ENCODE data around the gene RASA1. TPM values are rescaled to one million over a fixed set of nuclear protein-coding genes. Genes with fewer than 3 reads are reported as not detected.

RASA1 gene
- total RNA-seq, 2 experiments from 2014 or later: 17.0 to 21.1 TPM

DNA sequence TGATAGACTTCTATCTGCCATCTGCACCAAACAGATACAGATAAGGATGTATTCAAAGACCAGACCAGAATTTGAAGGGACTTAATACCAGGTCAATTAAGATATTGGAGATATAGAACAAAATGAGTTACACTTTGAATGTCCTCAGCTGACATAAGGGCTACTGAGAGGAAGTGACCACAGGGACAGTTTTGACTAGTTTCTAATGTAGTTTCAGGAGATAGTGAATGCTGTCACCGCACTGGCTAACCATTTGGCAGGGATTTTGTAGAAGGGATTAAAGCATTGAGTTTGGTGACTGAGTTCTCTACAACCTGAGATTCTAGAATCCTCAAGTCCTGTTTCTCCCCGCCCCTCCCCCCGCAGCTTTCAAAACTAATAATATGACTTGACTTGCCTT is 122.4 kb downstream of the RASA1 start:
- H3K9me3 Mint-ChIP-seq: no peaks in the 10 kb centered on the region
- peaks cover 12% of the 10 kb centered on the region for H3K4me1 Mint-ChIP-seq
- no peak overlapping the region for H3K4me3 Mint-ChIP-seq
- DNase-seq: no peak
- POLR2A ChIA-PET: interaction anchor here (1.2 kb wide), 1 partner anchor 21 kb away, joined by 3 read pairs; no protein-coding TSS in a partner anchor
- ATAC-seq (ENCODE audit: low read depth): no peak
- no peaks in the 10 kb centered on the region for H3K27me3 Mint-ChIP-seq
- H3K36me3 Mint-ChIP-seq: peaks cover 34% of the 10 kb centered on the region
- peak overlapping the region; percentile 50 for H3K27ac Mint-ChIP-seq

- DNase-seq: no peak
- Mint-ChIP-seq H3K4me3 (no peak overlapping the region), H3K36me3 (peaks cover 37% of the 10 kb centered on the region), H3K4me1 (peaks cover 12% of the 10 kb centered on the region), H3K27me3 (no peaks in the 10 kb centered on the region), H3K27ac (no peak overlapping the region), H3K9me3 (no peaks in the 10 kb centered on the region)
- POLR2A ChIA-PET: interaction anchor here (1.2 kb wide), 1 partner anchor 20 kb away, joined by 3 read pairs; no protein-coding TSS in a partner anchor
- ATAC-seq (ENCODE audit: low read depth): no peak
Observed at GRCh38 chr5:87390576-87391199, 123.0 kb downstream of the RASA1 start.

- Mint-ChIP-seq H3K36me3 (peaks cover 36% of the 10 kb centered on the region), H3K27ac (no peak overlapping the region), H3K27me3 (no peaks in the 10 kb centered on the region), H3K4me3 (no peak overlapping the region), H3K9me3 (no peaks in the 10 kb centered on the region), H3K4me1 (peaks cover 18% of the 10 kb centered on the region)
- DNase-seq: no peak
- POLR2A ChIA-PET: no interaction called here
- ATAC-seq (ENCODE audit: low read depth): no peak
Observed at GRCh38 chr5:87392170-87392569, 124.5 kb downstream of the RASA1 start.

DNA sequence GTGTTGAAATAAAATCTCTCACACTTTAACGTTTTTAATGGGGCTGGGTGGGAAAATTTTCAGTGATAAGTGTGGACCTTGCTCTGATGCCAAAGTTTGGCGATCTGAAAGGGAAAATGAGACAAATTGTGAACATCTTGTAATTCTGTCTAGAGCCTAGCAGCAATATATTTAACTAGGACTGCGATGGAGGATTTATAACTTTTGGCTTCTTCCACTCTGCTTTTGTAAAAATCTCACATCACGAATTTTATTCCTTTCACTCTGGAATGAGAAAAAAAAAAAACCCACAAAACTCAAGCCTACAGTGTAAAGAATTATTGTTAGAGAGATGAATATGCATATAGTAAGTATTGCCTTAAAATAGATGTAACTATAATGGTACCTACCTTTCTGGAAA is 125.1 kb downstream of the RASA1 start:
- no peak overlapping the region for H3K4me3 Mint-ChIP-seq
- no peaks in the 10 kb centered on the region for H3K9me3 Mint-ChIP-seq
- H3K27ac Mint-ChIP-seq: no peak overlapping the region
- no peaks in the 10 kb centered on the region for H3K27me3 Mint-ChIP-seq
- DNase-seq (no peak), ATAC-seq (ENCODE audit: low read depth) (no peak)
- peaks cover 34% of the 10 kb centered on the region for H3K36me3 Mint-ChIP-seq
- POLR2A ChIA-PET: no interaction called here
- peaks cover 18% of the 10 kb centered on the region for H3K4me1 Mint-ChIP-seq

- Mint-ChIP-seq H3K27ac (no peak overlapping the region), H3K27me3 (no peaks in the 10 kb centered on the region), H3K36me3 (peaks cover 35% of the 10 kb centered on the region), H3K4me1 (peaks cover 18% of the 10 kb centered on the region), H3K9me3 (no peaks in the 10 kb centered on the region), H3K4me3 (no peak overlapping the region)
- POLR2A ChIA-PET: no interaction called here
- no peak for DNase-seq
- no peak for ATAC-seq (ENCODE audit: low read depth)
Observed at GRCh38 chr5:87393331-87393730, 125.6 kb downstream of the RASA1 start.

- no peak overlapping the region for H3K4me3 Mint-ChIP-seq
- DNase-seq (no peak), ATAC-seq (ENCODE audit: low read depth) (no peak)
- no peak overlapping the region for H3K27ac Mint-ChIP-seq
- H3K27me3 Mint-ChIP-seq: no peaks in the 10 kb centered on the region
- POLR2A ChIA-PET: no interaction called here
- H3K36me3 Mint-ChIP-seq: peaks cover 37% of the 10 kb centered on the region
- peaks cover 17% of the 10 kb centered on the region for H3K4me1 Mint-ChIP-seq
- H3K9me3 Mint-ChIP-seq: no peaks in the 10 kb centered on the region
Observed at GRCh38 chr5:87394411-87395165, 126.9 kb downstream of the RASA1 start.

- no peaks in the 10 kb centered on the region for H3K9me3 Mint-ChIP-seq
- no peak overlapping the region for H3K4me3 Mint-ChIP-seq
- POLR2A ChIA-PET: interaction anchor here (0.6 kb wide), 1 partner anchor 113 kb away, joined by 3 read pairs; no protein-coding TSS in a partner anchor
- H3K27me3 Mint-ChIP-seq: no peaks in the 10 kb centered on the region
- no peak overlapping the region for H3K27ac Mint-ChIP-seq
- H3K36me3 Mint-ChIP-seq: peaks cover 25% of the 10 kb centered on the region
- H3K4me1 Mint-ChIP-seq: peaks cover 14% of the 10 kb centered on the region
- ATAC-seq (ENCODE audit: low read depth) (no peak), DNase-seq (no peak)
Observed at GRCh38 chr5:87398981-87399614, 131.4 kb downstream of the RASA1 start.

DNA sequence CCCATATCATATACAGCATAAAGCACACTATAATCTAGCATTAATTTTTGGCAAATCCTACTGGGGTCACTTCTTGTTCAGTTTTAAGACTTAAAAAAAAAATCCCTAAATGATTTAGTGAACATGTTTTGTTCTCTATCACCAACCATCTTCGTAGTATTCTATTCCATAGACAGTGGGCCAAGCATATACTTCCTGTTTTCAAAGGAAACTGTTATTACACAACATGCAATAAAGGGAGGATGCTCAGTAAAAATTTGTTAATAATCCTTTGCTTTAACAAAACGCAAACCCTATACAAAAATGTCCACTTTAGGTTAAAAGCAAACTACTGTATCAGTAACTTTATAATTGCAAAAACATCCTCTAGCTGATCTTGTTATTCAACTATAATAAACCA is 132.0 kb downstream of the RASA1 start:
- POLR2A ChIA-PET: interaction anchor here (0.9 kb wide), 1 partner anchor 781 kb away, joined by 3 read pairs; no protein-coding TSS in a partner anchor
- ATAC-seq (ENCODE audit: low read depth) (no peak), DNase-seq (no peak)
- H3K9me3 Mint-ChIP-seq: no peaks in the 10 kb centered on the region
- no peaks in the 10 kb centered on the region for H3K27me3 Mint-ChIP-seq
- H3K36me3 Mint-ChIP-seq: peaks cover 25% of the 10 kb centered on the region
- H3K4me1 Mint-ChIP-seq: peaks cover 14% of the 10 kb centered on the region
- no peak overlapping the region for H3K4me3 Mint-ChIP-seq
- H3K27ac Mint-ChIP-seq: no peak overlapping the region

GRCh38 chr5:87400305-87400899 is 132.7 kb downstream of the RASA1 start:
- Mint-ChIP-seq H3K4me3 (no peak overlapping the region), H3K4me1 (peaks cover 14% of the 10 kb centered on the region), H3K27ac (no peak overlapping the region), H3K9me3 (no peaks in the 10 kb centered on the region), H3K27me3 (no peaks in the 10 kb centered on the region), H3K36me3 (peaks cover 19% of the 10 kb centered on the region)
- ATAC-seq (ENCODE audit: low read depth) (peak; percentile 54), DNase-seq (no peak)
- POLR2A ChIA-PET: interaction anchor here (0.6 to 0.9 kb wide), 2 partner anchors 11 to 782 kb away, joined by 3 read pairs; no protein-coding TSS in a partner anchor

GRCh38 chr5:87401626-87402025 is 133.9 kb downstream of the RASA1 start:
- POLR2A ChIA-PET: no interaction called here
- Mint-ChIP-seq H3K36me3 (peaks cover 25% of the 10 kb centered on the region), H3K4me3 (no peak overlapping the region), H3K27ac (no peak overlapping the region), H3K27me3 (no peaks in the 10 kb centered on the region), H3K4me1 (peaks cover 21% of the 10 kb centered on the region), H3K9me3 (no peaks in the 10 kb centered on the region)
- DNase-seq (no peak), ATAC-seq (ENCODE audit: low read depth) (no peak)

DNA sequence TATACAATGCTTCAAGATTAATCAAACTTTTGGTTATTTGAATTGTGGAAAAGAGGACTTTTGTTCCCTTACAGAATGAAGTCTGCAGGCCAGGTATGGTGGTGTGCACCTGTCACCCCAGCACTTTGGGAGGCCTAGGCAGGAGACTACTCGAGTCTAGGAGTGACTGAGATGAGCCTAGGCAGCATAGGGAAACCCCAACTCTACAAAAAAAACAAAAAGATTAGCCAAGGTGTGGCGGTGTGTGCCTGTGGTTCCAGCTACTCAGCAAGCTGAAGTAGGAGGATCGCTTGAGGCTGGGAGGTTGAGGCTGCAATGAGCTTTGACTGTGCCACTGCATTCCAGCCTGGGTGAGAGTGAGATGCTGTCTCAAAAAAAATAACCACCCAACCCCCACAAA is 135.7 kb downstream of the RASA1 start:
- ATAC-seq (ENCODE audit: low read depth) (no peak), DNase-seq (no peak)
- no peak overlapping the region for H3K27ac Mint-ChIP-seq
- POLR2A ChIA-PET: no interaction called here
- H3K4me1 Mint-ChIP-seq: peaks cover 22% of the 10 kb centered on the region
- H3K4me3 Mint-ChIP-seq: no peak overlapping the region
- H3K36me3 Mint-ChIP-seq: peaks cover 23% of the 10 kb centered on the region
- no peaks in the 10 kb centered on the region for H3K9me3 Mint-ChIP-seq
- H3K27me3 Mint-ChIP-seq: no peaks in the 10 kb centered on the region

DNA sequence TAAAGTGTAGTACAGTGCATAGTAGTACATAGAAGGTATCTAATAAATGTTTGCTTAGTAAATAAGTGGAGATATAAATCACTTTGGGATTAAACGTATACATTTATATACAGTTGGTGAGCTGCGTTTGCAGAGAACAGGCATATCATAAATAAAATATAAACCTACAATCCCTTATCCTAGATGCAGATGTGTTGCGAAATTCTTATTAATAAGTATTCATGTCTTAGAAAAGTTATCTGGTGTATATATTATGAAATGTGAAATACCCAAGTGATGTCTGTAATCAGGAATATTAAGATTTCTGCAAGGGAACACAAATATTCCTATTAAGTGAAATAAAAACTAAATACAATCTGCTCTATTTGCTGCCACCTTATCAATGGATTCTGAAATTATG is 136.2 kb downstream of the RASA1 start:
- DNase-seq (no peak), ATAC-seq (ENCODE audit: low read depth) (no peak)
- H3K27ac Mint-ChIP-seq: no peak overlapping the region
- no peaks in the 10 kb centered on the region for H3K27me3 Mint-ChIP-seq
- peaks cover 26% of the 10 kb centered on the region for H3K4me1 Mint-ChIP-seq
- POLR2A ChIA-PET: no interaction called here
- peaks cover 25% of the 10 kb centered on the region for H3K36me3 Mint-ChIP-seq
- H3K4me3 Mint-ChIP-seq: no peak overlapping the region
- no peaks in the 10 kb centered on the region for H3K9me3 Mint-ChIP-seq

DNA sequence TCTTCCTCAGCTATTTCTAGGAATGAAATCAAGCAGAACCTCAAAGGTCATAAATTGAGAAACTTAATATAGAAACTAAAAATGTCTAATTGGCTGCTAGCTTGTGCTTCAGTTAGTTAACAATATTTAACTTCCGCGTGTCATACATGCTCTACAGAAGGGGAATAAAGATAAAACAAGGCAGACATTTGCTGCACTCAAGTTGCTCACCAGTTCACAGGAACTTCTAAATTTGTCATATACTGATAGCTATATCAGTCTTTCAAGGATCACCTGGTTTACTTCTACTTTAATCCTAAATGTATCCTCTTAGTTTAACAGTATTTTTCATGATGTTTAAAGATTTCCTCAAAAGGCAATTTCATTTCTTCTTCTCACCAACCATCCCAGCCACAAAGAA is 136.7 kb downstream of the RASA1 start:
- Mint-ChIP-seq H3K36me3 (peaks cover 24% of the 10 kb centered on the region), H3K27me3 (no peaks in the 10 kb centered on the region), H3K4me3 (no peak overlapping the region), H3K4me1 (peaks cover 27% of the 10 kb centered on the region), H3K27ac (no peak overlapping the region), H3K9me3 (no peaks in the 10 kb centered on the region)
- no peak for DNase-seq
- ATAC-seq (ENCODE audit: low read depth): no peak
- POLR2A ChIA-PET: no interaction called here
